Cardiac muscle cell (in vitro differentiated cells and primary cell): Measurements from ENCODE around the gene NISCH. TPM values are rescaled to one million over a fixed set of nuclear protein-coding genes. Genes with fewer than 3 reads are reported as not detected.

ENCODE experiments used
- DNase-seq, 2 donors: peaks; one replicate each; pipeline versions ENCODE4 v3.0.0 to v3.0.0-alpha.2; 2010 to 2017; ENCODE audit warnings: low read depth in 1 of 2, low spot score in 1 of 2
- H3K27ac ChIP-seq: fragments of 200-600 bp; sonication (generic); 2 replicates; pipeline ENCODE4 v1.5.1; 2016
- H3K27me3 ChIP-seq: fragments of 200-600 bp; sonication (generic); 2 replicates; pipeline ENCODE4 v1.6.0; 2016; ENCODE audit warnings: control low read depth
- H3K36me3 ChIP-seq: fragments of 200-600 bp; sonication (generic); 2 replicates; pipeline ENCODE4 v1.5.1; 2016; ENCODE audit warnings: control low read depth
- H3K4me1 ChIP-seq: fragments of 200-600 bp; sonication (generic); 2 replicates; pipeline ENCODE4 v1.8.1; 2017; ENCODE audit warnings: low read depth, mild to moderate bottlenecking, mixed run types
- H3K4me3 ChIP-seq: fragments of 200-600 bp; sonication (generic); 2 replicates; pipeline ENCODE4 v1.5.1; 2016; ENCODE audit warnings: mild to moderate bottlenecking
- H3K9me3 ChIP-seq: fragments of 200-600 bp; sonication (generic); 2 replicates; pipeline ENCODE4 v1.5.1; 2017; ENCODE audit warnings: low read depth, mild to moderate bottlenecking, control low read depth
- CTCF ChIP-seq: IDR thresholded peaks from 2 replicates; pipeline ENCODE4 v1.5.1; 2012; ENCODE audit warnings: low read depth, mild to moderate bottlenecking, low read length
- polyA plus RNA-seq: library from polyadenylated mRNA; unstranded; fragments of >200 nt; fragmentation: Nextera tagmentation; extraction: Ambion mirVana; gene quantifications from 2 replicates; pipeline ENCODE4 v1.2.1, GENCODE V29; 2016
- total RNA-seq: library from RNA; depleted of rRNA; stranded (reverse); fragments of >200 nt; gene quantifications from 2 replicates; pipeline ENCODE4 v1.2.3, GENCODE V29; 2016

The NISCH gene
- total and polyA plus RNA-seq, 2 experiments from 2014 or later, result 80.8 to 205 TPM

GRCh38 chr3:52440249-52440551, 15.2 kb upstream of the NISCH start:
- DNase-seq, result no peak
- Histone ChIP-seq H3K4me3 (no peak overlapping the region), H3K27me3 (no peaks in the 10 kb centered on the region), H3K36me3 (no peaks in the 10 kb centered on the region), H3K9me3 (no peaks in the 10 kb centered on the region), H3K27ac (no peak overlapping the region), H3K4me1 (peaks cover 2% of the 10 kb centered on the region)
- TF ChIP-seq CTCF, result no peak

GRCh38 chr3:52440671-52441070, 14.7 kb upstream of the NISCH start:
- Histone ChIP-seq H3K4me3 (no peak overlapping the region), H3K36me3 (no peaks in the 10 kb centered on the region), H3K4me1 (peaks cover 2% of the 10 kb centered on the region), H3K27me3 (no peaks in the 10 kb centered on the region), H3K27ac (no peak overlapping the region), H3K9me3 (no peaks in the 10 kb centered on the region)
- DNase-seq, result no peak
- TF ChIP-seq CTCF, result no peak

GRCh38 chr3:52441091-52441771, 14.2 kb upstream of the NISCH start:
- DNase-seq, result no peak
- Histone ChIP-seq H3K9me3 (no peaks in the 10 kb centered on the region), H3K27me3 (no peaks in the 10 kb centered on the region), H3K4me3 (no peak overlapping the region), H3K27ac (no peak overlapping the region), H3K36me3 (no peaks in the 10 kb centered on the region), H3K4me1 (peaks cover 2% of the 10 kb centered on the region)
- TF ChIP-seq CTCF, result no peak

GRCh38 chr3:52441772-52442332, 13.6 kb upstream of the NISCH start:
- TF ChIP-seq CTCF, result no peak
- H3K4me1 ChIP-seq, result peaks cover 2% of the 10 kb centered on the region
- H3K4me3 ChIP-seq, result no peak overlapping the region
- H3K36me3 ChIP-seq, result no peaks in the 10 kb centered on the region
- no peaks in the 10 kb centered on the region for H3K9me3 ChIP-seq
- DNase-seq, result no peak
- no peak overlapping the region for H3K27ac ChIP-seq
- H3K27me3 ChIP-seq, result no peaks in the 10 kb centered on the region

GRCh38 chr3:52442409-52443267, 12.8 kb upstream of the NISCH start:
- Histone ChIP-seq H3K9me3 (no peaks in the 10 kb centered on the region), H3K36me3 (no peaks in the 10 kb centered on the region), H3K4me3 (no peak overlapping the region), H3K27me3 (no peaks in the 10 kb centered on the region), H3K27ac (no peak overlapping the region), H3K4me1 (peaks cover 2% of the 10 kb centered on the region)
- no peak for DNase-seq
- no peak for TF ChIP-seq CTCF
